Measurements from ENCODE around the gene GJB4. TPM values are rescaled to one million over a fixed set of nuclear protein-coding genes. Genes with fewer than 3 reads are reported as not detected.
A peak's percentile ranks its signal among the peaks of the same experiment; 100 is the strongest.

Gene GJB4
- total RNA-seq, 2 donors from 2014 or later: 0.08 to 0.44 TPM

DNA sequence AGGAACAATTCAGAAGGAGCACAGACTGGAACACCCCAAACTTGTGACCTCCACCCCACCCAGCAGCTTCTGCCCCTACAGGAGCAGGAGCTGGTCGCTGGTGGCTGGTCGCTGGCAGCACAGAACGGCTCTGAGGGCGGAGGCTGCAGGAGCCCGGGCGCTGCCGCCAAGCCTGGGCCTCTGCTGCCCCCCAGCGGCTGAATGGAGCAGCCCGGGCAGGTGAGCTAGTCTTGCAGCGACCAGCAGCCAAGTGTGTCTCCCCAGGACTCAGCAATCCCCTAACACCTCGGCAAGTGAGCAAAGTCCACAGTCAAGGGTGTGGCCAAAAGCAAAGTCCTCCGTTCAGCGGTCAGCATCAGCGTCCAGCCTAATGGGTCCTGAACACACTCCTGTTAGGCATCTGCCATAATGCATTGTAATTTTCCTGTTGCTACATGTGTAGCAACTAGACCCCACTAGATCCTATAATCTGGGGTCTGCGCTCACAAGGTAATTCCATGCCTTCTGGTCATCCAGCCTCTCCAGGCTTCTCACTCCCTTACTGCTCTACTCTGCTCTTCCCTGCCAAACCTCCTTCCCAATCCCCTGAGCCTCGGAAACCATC, 16.8 kb upstream of the GJB4 start:
- Histone ChIP-seq H3K9ac (ENCODE audit: low read depth in 2 of 2, low read length in 2 of 2) (no peak overlapping the region), H3K27ac (no peak overlapping the region), H3K27me3 (no peaks in the 10 kb centered on the region), H3K9me3 (no peaks in the 10 kb centered on the region), H3K4me1 (no peaks in the 10 kb centered on the region), H3K4me3 (no peak overlapping the region), H3K36me3 (no peaks in the 10 kb centered on the region)
- intact Hi-C loops (cut with DNase I): loop anchor here (5.0 kb wide), 3 partner anchors 195 to 1110 kb away; no protein-coding TSS in a partner anchor
- peak; percentile 84 for DNase-seq
- TF ChIP-seq CTCF (IDR thresholded peaks at IDR 0.05): peak; percentile 95

- no peaks in the 10 kb centered on the region for H3K27me3 ChIP-seq
- no peak overlapping the region for H3K27ac ChIP-seq
- no peaks in the 10 kb centered on the region for H3K9me3 ChIP-seq
- no peak overlapping the region for H3K9ac ChIP-seq (ENCODE audit: low read depth in 2 of 2, low read length in 2 of 2)
- H3K4me3 ChIP-seq: no peak overlapping the region
- H3K4me1 ChIP-seq: no peaks in the 10 kb centered on the region
- intact Hi-C loops (cut with DNase I): loop anchor here (5.0 kb wide), 3 partner anchors 196 to 1111 kb away; no protein-coding TSS in a partner anchor
- no peak for TF ChIP-seq CTCF (IDR thresholded peaks at IDR 0.05)
- DNase-seq: no peak
- H3K36me3 ChIP-seq: no peaks in the 10 kb centered on the region
Measured at GRCh38 chr1:34743775-34744174, 15.8 kb upstream of the GJB4 start.

DNA sequence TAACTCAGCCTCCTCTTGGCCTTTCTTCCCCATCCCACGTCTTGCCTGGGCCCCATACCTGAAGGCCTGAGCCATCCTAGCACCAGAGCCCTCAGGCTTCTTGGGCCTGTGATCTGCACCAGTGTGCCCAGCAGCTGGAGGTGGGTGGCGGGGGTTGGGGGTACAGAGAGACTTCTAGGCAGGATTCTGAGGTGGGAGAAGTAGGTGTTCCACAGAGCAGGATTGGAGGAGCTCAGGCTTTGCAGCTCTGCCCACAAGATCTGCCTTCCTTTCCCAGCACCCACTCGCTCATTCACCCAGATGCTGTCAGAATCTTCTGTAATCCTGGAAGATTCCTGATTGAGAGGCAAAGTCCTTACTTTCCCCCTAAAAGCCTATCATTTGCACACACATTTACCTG, 14.7 kb upstream of the GJB4 start:
- H3K4me3 ChIP-seq: no peak overlapping the region
- no peak for DNase-seq
- H3K36me3 ChIP-seq: no peaks in the 10 kb centered on the region
- no peak overlapping the region for H3K9ac ChIP-seq (ENCODE audit: low read depth in 2 of 2, low read length in 2 of 2)
- H3K9me3 ChIP-seq: no peaks in the 10 kb centered on the region
- no peak overlapping the region for H3K27ac ChIP-seq
- no peaks in the 10 kb centered on the region for H3K27me3 ChIP-seq
- no peak for TF ChIP-seq CTCF (IDR thresholded peaks at IDR 0.05)
- no peaks in the 10 kb centered on the region for H3K4me1 ChIP-seq
- intact Hi-C loops (cut with DNase I): loop anchor here (5.0 kb wide), 4 partner anchors 143 to 1113 kb away; no protein-coding TSS in a partner anchor

GRCh38 chr1:34745666-34746065, 13.9 kb upstream of the GJB4 start:
- no peak overlapping the region for H3K4me3 ChIP-seq
- H3K9me3 ChIP-seq: no peaks in the 10 kb centered on the region
- no peaks in the 10 kb centered on the region for H3K4me1 ChIP-seq
- intact Hi-C loops (cut with DNase I): loop anchor here (5.0 kb wide), 1 partner anchor 143 kb away; no protein-coding TSS in a partner anchor
- H3K27me3 ChIP-seq: no peaks in the 10 kb centered on the region
- no peak overlapping the region for H3K27ac ChIP-seq
- H3K36me3 ChIP-seq: no peaks in the 10 kb centered on the region
- no peak for DNase-seq
- no peak overlapping the region for H3K9ac ChIP-seq (ENCODE audit: low read depth in 2 of 2, low read length in 2 of 2)
- TF ChIP-seq CTCF (IDR thresholded peaks at IDR 0.05): no peak

DNA sequence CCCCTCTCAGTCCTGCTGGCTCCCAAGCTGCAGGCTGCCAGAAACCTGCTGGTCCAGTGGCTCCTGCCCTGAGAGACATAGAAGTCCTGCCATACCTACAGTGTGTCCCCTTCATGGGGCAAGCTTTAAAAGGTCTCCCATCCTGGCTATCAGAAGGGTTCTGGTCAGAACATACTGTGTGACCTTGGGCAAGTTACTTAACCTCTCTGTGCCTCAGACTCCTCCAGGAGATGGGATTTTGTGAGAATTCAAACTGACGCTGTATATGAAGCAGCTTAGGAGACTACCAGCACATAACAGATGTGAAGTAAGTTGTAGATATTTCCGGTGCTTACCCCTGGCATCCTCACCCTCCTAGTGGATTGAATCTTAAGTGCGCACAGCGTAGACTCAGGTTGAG, 13.4 kb upstream of the GJB4 start:
- no peak overlapping the region for H3K27ac ChIP-seq
- no peaks in the 10 kb centered on the region for H3K9me3 ChIP-seq
- no peak for TF ChIP-seq CTCF (IDR thresholded peaks at IDR 0.05)
- intact Hi-C loops (cut with DNase I): loop anchor here (5.0 kb wide), 1 partner anchor 144 kb away; no protein-coding TSS in a partner anchor
- H3K9ac ChIP-seq (ENCODE audit: low read depth in 2 of 2, low read length in 2 of 2): no peak overlapping the region
- H3K4me1 ChIP-seq: no peaks in the 10 kb centered on the region
- no peaks in the 10 kb centered on the region for H3K36me3 ChIP-seq
- no peaks in the 10 kb centered on the region for H3K27me3 ChIP-seq
- H3K4me3 ChIP-seq: no peak overlapping the region
- DNase-seq: no peak
